SK-N-MC (cell line): ENCODE results near the gene SCTR.

Experiments
- EZH2 ChIP-seq: fragments of 200-600 bp; sonication (generic); IDR thresholded peaks from one replicate; pipeline ENCODE4 v1.6.1; 2017; ENCODE audit warnings: antibody characterized with exemption
- FOXP2 ChIP-seq: optimal IDR thresholded peaks from 2 replicates; pipeline ENCODE3; 2011; ENCODE audit warnings: mild to moderate bottlenecking, moderate library complexity; ENCODE audit not compliant: insufficient read depth; ENCODE audit errors: extremely low read length, control extremely low read depth
- POLR2AphosphoS5 ChIP-seq: IDR thresholded peaks from 2 replicates; pipeline ENCODE4 v1.6.1; 2012; ENCODE audit warnings: mild to moderate bottlenecking, low read depth, low read length, borderline replicate concordance

GRCh38 chr2:119468154-119468955, 55.9 kb downstream of the SCTR start:
- TF ChIP-seq POLR2AphosphoS5 (no peak), EZH2 (no peak), FOXP2 (no peak)
